Nephron (organoid): ENCODE data around the gene ONECUT2.

Experiments used
- H3K27ac Mint-ChIP-seq, 3 experiments: 2 replicates each; pipeline ENCODE4 v1.8.0; 2020; ENCODE audit warnings: mixed read lengths in 3 of 3, mild to moderate bottlenecking in 2 of 3, moderate library complexity in 1 of 3
- H3K27me3 Mint-ChIP-seq: 2 replicates; pipeline ENCODE4 v1.8.0; 2021; ENCODE audit warnings: low read depth, mild to moderate bottlenecking, moderate library complexity, mixed read lengths
- H3K36me3 Mint-ChIP-seq: 2 replicates; pipeline ENCODE4 v1.8.0; 2020; ENCODE audit warnings: low read depth, mixed read lengths
- H3K4me1 Mint-ChIP-seq: 2 replicates; pipeline ENCODE4 v1.8.0; 2020; ENCODE audit warnings: mixed read lengths
- H3K4me3 Mint-ChIP-seq, 3 experiments: 2 replicates each; pipeline ENCODE4 v1.8.0; 2020; ENCODE audit warnings: mild to moderate bottlenecking in 3 of 3, mixed read lengths in 3 of 3, moderate library complexity in 2 of 3
- H3K9me3 Mint-ChIP-seq: 2 replicates; pipeline ENCODE4 v1.8.0; 2020; ENCODE audit warnings: mixed read lengths
- CTCF ChIP-seq, 3 experiments: fragments of 200-600 bp; sonication (generic); IDR thresholded peaks; one replicate each; pipeline ENCODE4 v1.5.0; 2021; ENCODE audit warnings: antibody characterized with exemption in 3 of 3; ENCODE audit not compliant: unreplicated experiment in 3 of 3

ONECUT2 gene

GRCh38 chr18:57425096-57425495, 10.1 kb upstream of the ONECUT2 start:
- Mint-ChIP-seq H3K27me3 (peaks cover 92% of the 10 kb centered on the region), H3K27ac (no peak overlapping the region), H3K4me1 (peaks cover 11% of the 10 kb centered on the region), H3K36me3 (no peaks in the 10 kb centered on the region), H3K4me3 (no peak overlapping the region), H3K9me3 (peaks cover 12% of the 10 kb centered on the region)
- no peak for TF ChIP-seq CTCF (IDR thresholded peaks at IDR 0.05; ENCODE audit: unreplicated experiment in 3 of 3)

GRCh38 chr18:57426187-57426586, 9.0 kb upstream of the ONECUT2 start:
- no peak for TF ChIP-seq CTCF (IDR thresholded peaks at IDR 0.05; ENCODE audit: unreplicated experiment in 3 of 3)
- Mint-ChIP-seq H3K9me3 (peaks cover 8% of the 10 kb centered on the region), H3K27me3 (peaks cover 97% of the 10 kb centered on the region), H3K4me1 (peaks cover 11% of the 10 kb centered on the region), H3K27ac (no peak overlapping the region), H3K36me3 (no peaks in the 10 kb centered on the region), H3K4me3 (no peak overlapping the region)

- peaks cover 97% of the 10 kb centered on the region for H3K27me3 Mint-ChIP-seq
- H3K9me3 Mint-ChIP-seq, result peaks cover 6% of the 10 kb centered on the region
- TF ChIP-seq CTCF (IDR thresholded peaks at IDR 0.05; ENCODE audit: unreplicated experiment in 3 of 3), result no peak
- peaks cover 11% of the 10 kb centered on the region for H3K4me1 Mint-ChIP-seq
- peak overlapping the region in 1 of 3 experiments; percentile 62 for H3K4me3 Mint-ChIP-seq
- no peak overlapping the region for H3K27ac Mint-ChIP-seq
- H3K36me3 Mint-ChIP-seq, result no peaks in the 10 kb centered on the region
Measured at GRCh38 chr18:57427429-57428201, 7.6 kb upstream of the ONECUT2 start.

GRCh38 chr18:57428221-57429150, 6.7 kb upstream of the ONECUT2 start:
- Mint-ChIP-seq H3K4me3 (peak overlapping the region; percentile 46 to 58 (median 47)), H3K36me3 (no peaks in the 10 kb centered on the region), H3K4me1 (peaks cover 11% of the 10 kb centered on the region), H3K9me3 (peaks cover 6% of the 10 kb centered on the region), H3K27me3 (peaks cover 99% of the 10 kb centered on the region), H3K27ac (no peak overlapping the region)
- no peak for TF ChIP-seq CTCF (IDR thresholded peaks at IDR 0.05; ENCODE audit: unreplicated experiment in 3 of 3)

DNA sequence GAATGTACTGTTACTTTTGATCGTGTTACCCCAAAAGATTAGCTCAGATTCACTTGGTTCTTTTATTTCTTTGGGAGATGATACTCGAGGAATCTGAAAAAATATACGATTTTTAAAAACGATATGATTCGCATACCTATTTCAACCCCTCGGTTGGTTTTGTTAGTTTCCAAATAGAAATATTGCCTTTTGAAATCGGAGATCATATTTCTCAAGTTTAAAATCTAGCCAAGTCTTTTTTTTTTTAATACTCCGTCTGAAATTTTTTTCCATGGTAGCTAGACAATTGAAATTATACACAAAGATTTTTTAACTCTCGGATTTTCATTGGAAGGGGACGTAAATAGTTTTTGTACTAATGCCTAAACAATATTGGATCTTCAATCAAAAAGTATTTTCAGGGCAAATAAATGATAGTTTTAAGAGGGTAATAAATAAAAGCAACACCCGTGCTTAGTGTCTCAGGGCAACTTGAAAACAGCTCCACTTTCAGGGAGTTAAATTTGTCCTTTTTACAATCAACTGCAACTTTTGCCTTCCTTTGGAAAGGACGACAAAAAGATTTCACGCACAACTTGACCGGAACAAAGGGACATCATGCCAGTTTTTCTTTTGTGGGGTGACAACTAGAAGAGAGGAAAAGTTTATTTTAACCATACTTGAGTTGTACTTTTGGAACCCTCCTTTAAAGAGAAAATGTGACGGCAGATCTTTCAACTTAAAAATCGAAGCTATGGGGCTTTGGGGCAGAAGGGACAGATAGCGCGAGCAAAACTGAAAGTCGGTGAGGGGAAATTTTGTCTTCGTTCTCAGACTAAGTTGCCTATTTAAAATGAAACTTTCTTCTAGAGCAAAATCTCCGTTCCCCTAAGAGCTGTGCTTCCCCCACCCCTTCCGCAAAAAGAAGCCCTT, 5.8 kb upstream of the ONECUT2 start:
- no peak overlapping the region for H3K27ac Mint-ChIP-seq
- peaks cover 6% of the 10 kb centered on the region for H3K9me3 Mint-ChIP-seq
- peak overlapping the region; percentile 46 to 58 (median 47) for H3K4me3 Mint-ChIP-seq
- peaks cover 18% of the 10 kb centered on the region for H3K4me1 Mint-ChIP-seq
- TF ChIP-seq CTCF (IDR thresholded peaks at IDR 0.05; ENCODE audit: unreplicated experiment in 3 of 3), result no peak
- peaks cover 99% of the 10 kb centered on the region for H3K27me3 Mint-ChIP-seq
- no peaks in the 10 kb centered on the region for H3K36me3 Mint-ChIP-seq
